Activated CD8-positive, alpha-beta memory T cell treated with anti-CD3 and anti-CD28 coated beads, Interleukin-2, amount 50 U/mL, for 24 hours (primary cell): ENCODE results near the gene ACSL1.
"Not testable (repeated sequence)": the region's sequence is repeated elsewhere in the genome, so short reads cannot be mapped to it uniquely, and the experiment has no call there.

Source experiments
- DNase-seq: peaks from one replicate; pipeline ENCODE4 v3.0.0-alpha.2; 2020; ENCODE audit errors: extremely low read depth

ACSL1 gene

DNA sequence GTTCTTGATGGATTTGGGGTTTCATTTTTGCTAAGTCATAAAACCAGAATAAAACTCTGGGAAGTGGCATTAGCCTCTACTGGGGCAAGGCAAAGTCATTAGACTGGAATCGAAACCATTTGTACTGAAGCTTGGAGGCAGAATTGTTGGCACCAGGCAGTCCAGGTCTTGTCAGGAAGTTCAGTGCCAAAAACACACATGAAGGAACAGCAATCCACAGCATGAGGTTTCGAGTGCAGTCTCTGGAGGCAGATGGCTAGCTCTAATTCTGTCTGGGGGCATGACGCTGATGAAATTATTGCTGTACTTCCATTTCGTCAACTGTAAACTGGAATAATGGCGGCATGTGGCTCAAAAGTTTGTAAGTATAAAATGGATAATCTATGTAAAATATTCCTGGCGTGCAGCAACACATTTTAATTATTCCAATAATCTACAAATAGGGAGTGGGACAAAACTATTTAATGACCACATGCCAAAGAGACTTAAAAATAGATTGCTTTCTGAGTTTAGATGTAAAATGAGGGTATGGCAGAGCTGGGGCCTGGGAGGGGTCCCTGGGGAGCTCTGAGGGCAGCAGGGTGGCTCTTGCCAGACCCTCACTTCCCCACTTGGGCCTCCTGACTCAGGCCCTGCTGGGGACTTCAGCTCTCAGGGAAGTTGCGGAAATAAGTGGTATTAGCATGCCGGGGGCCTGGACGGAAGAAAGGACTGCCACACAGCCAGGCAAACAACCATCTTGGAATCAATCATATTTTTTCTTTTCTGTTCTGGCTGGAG lies 73.1 kb downstream of the ACSL1 start:
- no peak for DNase-seq

DNA sequence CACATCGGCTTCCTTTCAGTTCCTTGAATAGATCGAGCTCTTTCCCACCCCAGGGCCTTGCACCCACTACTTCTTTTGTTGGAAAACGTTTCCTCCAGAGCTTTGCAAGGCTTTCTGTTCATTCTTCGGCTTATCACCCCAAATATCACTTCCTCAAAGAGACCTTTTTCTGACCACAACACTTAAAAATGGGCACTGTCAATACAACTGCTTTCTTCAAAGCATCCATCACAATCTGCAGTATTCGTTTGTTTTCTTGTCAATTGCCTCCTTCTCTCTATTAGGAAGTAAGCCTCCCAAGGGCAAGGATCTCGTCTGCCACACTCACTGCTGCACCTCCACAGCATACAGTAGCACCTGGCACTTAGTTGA lies 74.2 kb downstream of the ACSL1 start:
- no peak for DNase-seq

GRCh38 chr4:184750926-184751584 lies 74.7 kb downstream of the ACSL1 start:
- DNase-seq: no peak

GRCh38 chr4:184748251-184748652 lies 77.5 kb downstream of the ACSL1 start:
- no peak for DNase-seq

DNA sequence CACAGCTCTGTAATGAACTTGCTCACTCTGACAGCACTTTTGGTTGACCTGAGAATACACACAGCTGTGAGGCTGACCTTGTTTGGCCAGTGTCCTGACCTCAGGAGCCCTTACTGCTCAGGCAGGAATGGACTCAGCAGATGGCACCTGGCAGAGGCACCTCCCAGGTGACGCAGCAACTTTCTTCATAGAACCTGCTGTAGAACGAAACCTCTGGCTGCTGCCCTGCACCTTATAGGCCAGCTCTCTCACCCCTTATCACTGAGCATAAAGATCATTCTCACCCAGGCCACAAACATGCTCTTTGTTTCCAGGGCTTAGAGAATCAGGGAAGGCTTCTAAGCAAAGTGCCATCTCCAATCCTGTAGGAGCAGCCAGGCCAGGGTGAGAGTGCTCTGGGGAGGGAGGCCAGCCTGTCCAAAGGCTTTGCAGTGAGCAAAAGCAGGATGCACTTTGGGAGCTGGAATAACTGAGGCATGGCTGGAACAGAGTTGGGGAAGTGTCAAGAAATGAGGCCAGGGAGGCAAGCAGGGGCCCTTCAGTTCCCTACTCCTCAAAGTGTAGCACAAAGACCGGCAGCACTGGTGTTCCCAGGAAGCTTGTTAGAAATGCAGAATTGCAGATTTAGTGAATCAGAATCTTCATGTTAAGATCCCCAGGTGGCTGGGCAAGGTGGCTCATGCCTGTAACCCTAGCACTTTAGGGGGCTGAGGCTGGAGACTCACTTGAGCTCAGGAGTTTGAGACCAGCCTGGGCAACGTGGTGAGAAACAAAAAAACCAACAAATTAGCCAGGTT lies 78.5 kb downstream of the ACSL1 start:
- DNase-seq: no peak

DNA sequence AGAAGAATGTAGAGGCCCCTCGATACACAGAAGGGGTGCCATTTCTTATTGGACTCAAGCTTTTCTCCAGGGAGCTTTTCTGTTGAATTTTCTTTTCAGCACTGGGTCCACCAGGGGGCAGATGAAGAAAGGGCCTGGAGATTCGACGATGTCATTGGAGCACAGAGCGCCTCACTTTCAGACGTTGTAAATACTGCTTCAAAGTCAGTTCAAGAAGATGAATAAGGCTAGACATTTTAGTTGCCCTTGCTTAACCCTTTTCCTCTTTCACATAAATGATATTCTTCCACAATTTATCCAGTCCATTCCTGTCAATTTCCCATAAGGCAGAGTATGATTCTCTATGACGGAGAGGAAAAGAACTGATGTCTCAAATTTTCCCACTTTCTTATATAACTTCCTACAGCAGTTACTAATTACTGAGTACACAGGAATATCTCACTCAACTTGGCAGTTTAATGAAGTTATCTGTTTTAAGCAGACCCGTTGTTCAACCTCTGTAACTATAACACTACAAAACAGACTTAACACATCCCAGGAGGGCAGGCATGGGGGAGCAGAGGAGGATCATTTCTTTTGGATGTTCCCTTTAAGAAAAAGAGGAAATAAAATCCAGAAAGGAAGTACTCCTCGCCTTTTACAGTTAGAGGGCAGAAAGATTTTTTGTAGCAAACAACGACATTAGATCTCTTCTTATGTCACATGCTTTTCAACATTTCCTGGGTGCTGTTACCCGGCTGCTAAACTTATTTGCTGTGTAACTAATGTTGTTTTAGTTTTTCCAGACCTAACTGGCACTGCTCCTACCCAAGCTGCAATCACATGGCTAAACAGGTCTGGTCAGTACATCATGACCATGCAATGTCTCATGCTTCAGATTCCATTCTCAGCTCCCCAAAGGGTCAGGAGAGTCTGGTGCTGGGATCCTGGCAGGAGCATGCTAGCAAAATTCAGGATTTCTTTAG lies 79.7 kb downstream of the ACSL1 start:
- no peak for DNase-seq

- DNase-seq: no peak
Measured at GRCh38 chr4:184744236-184744635, 81.5 kb downstream of the ACSL1 start.

- no peak for DNase-seq
Measured at GRCh38 chr4:184743650-184744049, 82.1 kb downstream of the ACSL1 start.

- not testable (repeated sequence) for DNase-seq
Measured at GRCh38 chr4:184741651-184742050, 84.1 kb downstream of the ACSL1 start.

DNA sequence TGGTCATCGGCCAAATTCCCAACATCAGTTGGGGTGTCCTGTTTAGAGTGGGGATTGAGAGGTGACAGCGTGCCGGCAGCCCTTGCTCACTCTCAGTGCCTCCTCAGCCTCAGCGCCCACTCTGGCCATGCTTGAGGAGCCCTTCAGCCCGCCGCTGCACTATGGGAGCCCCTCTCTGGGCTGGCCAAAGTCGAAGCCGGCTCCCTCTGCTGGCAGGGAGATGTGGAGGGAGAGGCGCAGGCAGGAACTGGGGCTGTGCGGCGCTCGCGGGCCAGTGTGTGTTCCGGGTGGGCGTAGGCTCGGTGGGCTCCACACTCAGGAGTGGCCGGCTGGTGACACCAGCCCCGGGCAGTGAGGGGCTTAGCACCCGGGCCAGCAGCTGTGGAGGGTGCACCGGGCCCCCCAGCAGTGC lies 84.8 kb downstream of the ACSL1 start:
- DNase-seq: no peak

- DNase-seq: not testable (repeated sequence)
Measured at GRCh38 chr4:184739575-184739974, 86.2 kb downstream of the ACSL1 start.

GRCh38 chr4:184734758-184735157 lies 91.0 kb downstream of the ACSL1 start:
- DNase-seq: no peak

DNA sequence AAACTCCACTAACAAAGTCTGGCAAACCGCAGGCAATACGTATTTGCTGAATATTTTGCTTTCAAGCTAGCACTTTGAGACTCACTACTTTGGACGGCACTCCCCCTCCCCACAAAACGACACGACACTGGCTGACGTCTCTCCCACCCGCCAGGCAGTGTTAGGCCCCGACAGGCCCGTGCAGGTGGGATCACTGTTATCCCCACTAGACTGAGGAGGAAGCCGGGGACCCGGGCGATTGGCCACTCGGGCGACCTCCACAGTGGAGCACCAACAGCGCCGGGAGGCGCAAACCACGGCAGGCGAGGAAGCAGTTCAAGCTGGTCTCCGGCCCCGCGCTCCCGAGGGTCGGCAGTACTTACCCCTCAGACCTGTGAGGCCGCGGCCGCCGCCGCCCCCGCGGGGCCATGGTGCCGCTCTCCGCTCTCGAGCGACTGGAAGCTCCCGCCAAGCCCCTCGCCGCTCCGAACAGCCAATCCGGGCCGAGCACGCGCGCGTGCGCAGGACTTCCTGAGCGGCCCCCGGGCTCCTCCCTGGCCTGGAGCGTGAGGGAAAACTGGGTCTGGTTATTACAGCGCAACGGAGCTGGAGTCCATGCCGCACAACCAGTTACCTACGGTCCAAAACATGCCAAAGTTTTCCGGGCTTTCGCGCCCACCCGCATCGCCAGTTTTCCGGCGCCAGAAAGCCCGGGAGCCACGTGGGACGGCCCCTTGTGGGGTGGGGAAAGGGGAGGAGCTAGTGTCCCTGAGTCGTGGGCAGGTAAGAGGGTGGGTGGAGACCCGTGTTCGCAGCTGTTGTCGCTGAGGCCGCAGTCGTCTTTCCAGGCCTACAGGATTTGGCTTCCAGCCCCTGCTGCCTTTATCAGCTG lies 91.9 kb downstream of the ACSL1 start, which contains the start of gene CENPU:
TSS of gene CENPU (minus strand) at position 443 of the 871 bp plus-strand sequence. CDS start at position 409, 34 bp downstream.
- peak; percentile 83 for DNase-seq

DNA sequence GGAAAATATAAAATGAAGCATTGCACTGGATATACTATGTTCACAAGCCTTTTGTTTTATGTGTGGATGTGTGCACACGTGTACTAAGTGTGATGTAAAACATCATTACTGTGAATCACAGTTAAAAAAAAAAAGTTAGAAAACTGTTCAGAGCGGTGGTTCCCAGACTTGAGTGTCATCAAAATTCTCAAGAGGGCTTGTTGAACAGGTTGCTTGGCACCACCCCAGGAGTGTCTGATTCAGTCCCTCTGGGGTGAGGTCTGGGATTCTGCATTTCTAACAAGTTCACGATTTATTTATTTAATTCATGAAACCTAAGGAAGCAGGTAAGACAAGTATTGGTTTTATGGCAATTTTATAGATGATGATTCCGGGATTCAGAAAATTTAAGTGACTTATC lies 93.6 kb downstream of the ACSL1 start:
- DNase-seq: no peak

DNA sequence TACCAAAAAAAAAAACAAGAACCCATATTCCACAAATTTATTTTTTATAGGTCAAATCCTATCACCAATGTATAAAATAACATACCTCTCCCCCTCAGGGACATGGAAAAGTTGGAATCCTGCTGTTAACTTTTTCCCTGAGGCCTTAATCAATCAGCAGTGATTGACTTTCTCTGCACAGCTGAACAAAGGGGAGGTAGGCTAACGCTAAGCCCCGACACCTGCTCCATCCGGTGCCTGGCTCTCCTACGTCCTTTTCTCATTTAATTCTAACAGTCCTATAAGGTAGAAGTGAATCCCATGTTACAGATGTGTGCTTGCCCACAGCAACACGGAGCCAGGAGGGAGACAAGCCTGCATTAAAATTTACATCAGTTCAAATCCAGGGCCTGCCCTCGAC lies 94.7 kb downstream of the ACSL1 start:
- no peak for DNase-seq

GRCh38 chr4:184729946-184730345 lies 95.8 kb downstream of the ACSL1 start:
- no peak for DNase-seq

DNA sequence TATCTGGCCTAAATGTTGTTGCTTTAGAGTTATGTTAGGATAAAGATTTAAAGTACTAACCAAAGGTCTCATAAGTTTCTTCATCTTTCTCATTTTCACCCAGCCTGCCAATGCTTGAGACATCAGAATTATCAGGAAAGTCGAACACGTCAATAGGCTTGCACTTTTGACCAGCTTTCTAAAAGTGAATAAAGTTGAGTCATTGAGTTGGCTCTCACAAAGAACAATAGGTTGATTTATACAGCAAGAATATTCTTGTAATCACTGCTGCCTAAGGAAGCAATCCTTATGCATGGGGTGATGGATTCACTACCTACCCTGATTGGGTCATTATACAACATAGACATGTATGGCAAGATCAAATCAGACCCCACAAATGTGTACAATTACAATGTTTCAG lies 96.9 kb downstream of the ACSL1 start:
- no peak for DNase-seq

- no peak for DNase-seq
Measured at GRCh38 chr4:184727430-184727829, 98.3 kb downstream of the ACSL1 start.

GRCh38 chr4:184722798-184723197 lies 103.0 kb downstream of the ACSL1 start:
- no peak for DNase-seq

DNA sequence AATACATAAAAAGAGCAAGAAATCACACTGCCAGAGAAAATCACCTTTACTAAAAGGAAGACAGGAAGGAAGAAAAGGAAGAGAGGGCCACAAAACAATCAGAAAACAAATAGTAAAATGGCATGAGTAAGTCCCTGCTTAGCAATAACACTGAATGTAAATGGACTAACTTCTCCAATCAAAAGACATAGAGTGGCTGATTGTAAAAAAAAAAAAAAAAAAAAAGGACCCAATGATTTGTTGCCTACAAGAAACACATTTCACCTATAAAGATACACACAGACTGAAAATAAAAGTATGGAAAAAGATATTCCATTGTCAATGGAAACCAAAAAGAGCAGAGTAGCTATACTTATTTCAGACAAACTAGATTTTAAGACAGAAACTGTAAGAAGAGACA lies 104.5 kb downstream of the ACSL1 start:
- no peak for DNase-seq
